Breast epithelium (tissue), 3 donors: Measurements from ENCODE around the gene TMEM217.

Experiments
- CTCF ChIP-seq, 3 donors: fragments of 450-650 bp; IDR thresholded peaks; one replicate each; pipeline ENCODE4 v1.5.1; 2016 to 2017; ENCODE audit warnings: antibody characterized with exemption in 3 of 3, mild to moderate bottlenecking in 3 of 3, moderate library complexity in 3 of 3
- POLR2A ChIP-seq: fragments of 450-650 bp; IDR thresholded peaks from one replicate; pipeline ENCODE4 v1.6.1; 2016; ENCODE audit warnings: antibody characterized with exemption, mild to moderate bottlenecking, moderate library complexity
- POLR2AphosphoS5 ChIP-seq, 3 donors: sonication (generic); formaldehyde crosslinking; IDR thresholded peaks; one replicate each; pipeline ENCODE4 v1.6.1; 2017; ENCODE audit warnings: antibody characterized with exemption in 3 of 3

DNA sequence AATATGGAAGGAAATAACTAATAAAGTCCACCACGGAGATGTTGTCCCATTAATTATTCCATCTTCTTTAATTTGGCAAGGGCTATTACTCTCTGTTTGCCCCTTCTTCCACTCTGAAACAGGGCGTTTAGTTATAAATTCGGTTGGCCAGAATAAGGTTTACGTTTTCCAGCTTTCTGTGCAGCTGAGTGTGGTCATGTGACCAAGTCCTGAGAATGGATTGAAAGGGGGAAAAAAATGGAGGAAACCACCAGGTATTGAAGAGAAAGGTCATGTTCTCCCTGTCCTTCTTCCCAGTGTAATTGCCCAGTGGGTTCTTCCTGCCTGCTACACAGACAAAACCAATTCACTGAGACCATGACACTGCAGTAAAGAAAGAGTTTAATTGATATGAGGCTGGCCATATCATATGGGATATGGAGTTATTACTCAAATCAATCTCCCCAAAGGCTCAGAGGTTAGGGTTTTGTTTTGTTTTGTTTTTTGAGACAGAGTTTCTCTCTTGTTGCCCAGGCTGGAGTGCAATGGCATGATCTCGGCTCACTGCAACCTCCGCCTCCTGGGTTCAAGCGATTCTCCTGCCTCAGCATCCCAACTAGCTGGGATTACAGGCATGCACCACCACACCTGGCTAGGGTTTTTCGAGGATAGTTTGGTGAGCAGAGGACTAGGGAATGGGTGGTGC, 14.7 kb downstream of the TMEM217 start:
- TF ChIP-seq CTCF (IDR thresholded peaks at IDR 0.05) (no peak), POLR2A (no peak), POLR2AphosphoS5 (IDR thresholded peaks at IDR 0.05) (no peak)
